ENCODE results near the gene LRRC36. TPM values are rescaled to one million over a fixed set of nuclear protein-coding genes. Genes with fewer than 3 reads are reported as not detected.
A peak's percentile ranks its signal among the peaks of the same experiment; 100 is the strongest.

Gene LRRC36, protein sequence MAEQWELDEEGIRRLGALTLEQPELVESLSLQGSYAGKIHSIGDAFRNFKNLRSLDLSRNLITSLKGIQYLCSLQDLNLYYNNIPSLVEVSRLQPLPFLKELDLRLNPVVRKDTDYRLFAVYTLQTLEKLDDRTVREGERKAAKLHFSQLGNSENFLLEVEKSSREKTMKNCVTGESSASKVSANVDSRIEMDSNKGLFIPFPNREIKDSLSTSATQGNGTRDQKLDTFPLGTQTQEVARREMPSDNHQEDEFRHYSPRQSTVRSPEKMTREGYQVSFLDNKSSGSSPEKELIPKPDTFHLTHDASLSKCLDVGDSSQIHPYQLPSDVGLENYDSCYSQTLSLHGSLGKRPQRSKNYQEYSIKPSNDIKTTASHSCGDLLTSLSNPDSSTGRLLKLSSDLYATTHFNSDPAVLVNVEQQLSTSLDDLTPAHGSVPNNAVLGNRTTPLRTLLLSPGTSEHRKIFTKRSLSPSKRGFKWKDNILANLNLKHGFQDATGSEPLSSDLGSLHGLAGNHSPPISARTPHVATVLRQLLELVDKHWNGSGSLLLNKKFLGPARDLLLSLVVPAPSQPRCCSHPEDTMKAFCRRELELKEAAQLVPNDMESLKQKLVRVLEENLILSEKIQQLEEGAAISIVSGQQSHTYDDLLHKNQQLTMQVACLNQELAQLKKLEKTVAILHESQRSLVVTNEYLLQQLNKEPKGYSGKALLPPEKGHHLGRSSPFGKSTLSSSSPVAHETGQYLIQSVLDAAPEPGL
- total RNA-seq (2021) (0.13 to 0.39 TPM (median 0.18 TPM) in 3 replicates), Bru-seq, nascent RNA (percentile 11 among the genes with signal in this experiment)
- long read RNA-seq, experiment 1, result 0 reads
- long read RNA-seq, experiment 2, result 0 reads
- long read RNA-seq, experiment 3, result 0 reads

- Mint-ChIP-seq H3K9me3 (peaks cover 3% of the 10 kb centered on the region; the same call in 1 of the 2 replicates), H3K36me3 (no peaks in the 10 kb centered on the region), H3K27me3 (ENCODE audit: low read depth) (peaks cover 56% of the 10 kb centered on the region), H3K4me3 (peak within 1 kb of the TSS; percentile 83), H3K27ac (no peak within 1 kb of the TSS), H3K4me1 (peaks cover 3% of the 10 kb centered on the region)
- DNase-seq (ENCODE audit: low spot score), result peak; percentile 98
- ChIA-PET POLR2A (interaction anchor here (0.5 to 1.4 kb wide), 5 partner anchors 12 to 443 kb away, joined by 3 to 7 read pairs (median 5); no protein-coding TSS in a partner anchor), CTCF (interaction anchor here (0.5 to 4.4 kb wide), 59 partner anchors 8 to 814 kb away, joined by 3 to 74 read pairs (median 5); partner anchors contain the start of genes ATP6V0D1, CES3, FHOD1 and HSD11B2)
- peak; percentile 99 for ATAC-seq
- TF ChIP-seq ZNF416 (CRISPR knock-in tag; IDR thresholded peaks at IDR 0.05) (no peak), NR3C1 (CRISPR knock-in tag; conservative IDR thresholded peaks at IDR 0.05; ENCODE audit: low read depth) (0 out of 2 replicates have a peak, but pooled peaks have one; percentile 21), OVOL2 (CRISPR knock-in tag; IDR thresholded peaks at IDR 0.05; ENCODE audit: borderline replicate concordance) (no peak), TP53 (CRISPR knock-in tag; IDR thresholded peaks at IDR 0.05) (0 out of 2 replicates have a peak, but pooled peaks have one; percentile 47), ETV6 (CRISPR knock-in tag; IDR thresholded peaks at IDR 0.05) (peak; percentile 76; the same call in 1 of the 2 replicates), FOXP4 (CRISPR knock-in tag; IDR thresholded peaks at IDR 0.05) (0 out of 2 replicates have a peak, but pooled peaks have one; percentile 38), SP1 (CRISPR knock-in tag; conservative IDR thresholded peaks at IDR 0.05) (peak; percentile 83), CTCF (IDR thresholded peaks at IDR 0.05) (peak; percentile 49), E2F5 (CRISPR knock-in tag; IDR thresholded peaks at IDR 0.05) (peak; percentile 76; the same call in 1 of the 2 replicates)
- TF ChIP-seq, protein P1, sequence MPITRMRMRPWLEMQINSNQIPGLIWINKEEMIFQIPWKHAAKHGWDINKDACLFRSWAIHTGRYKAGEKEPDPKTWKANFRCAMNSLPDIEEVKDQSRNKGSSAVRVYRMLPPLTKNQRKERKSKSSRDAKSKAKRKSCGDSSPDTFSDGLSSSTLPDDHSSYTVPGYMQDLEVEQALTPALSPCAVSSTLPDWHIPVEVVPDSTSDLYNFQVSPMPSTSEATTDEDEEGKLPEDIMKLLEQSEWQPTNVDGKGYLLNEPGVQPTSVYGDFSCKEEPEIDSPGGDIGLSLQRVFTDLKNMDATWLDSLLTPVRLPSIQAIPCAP (CRISPR knock-in tag; IDR thresholded peaks at IDR 0.05), result no peak
- TF ChIP-seq, protein P2, sequence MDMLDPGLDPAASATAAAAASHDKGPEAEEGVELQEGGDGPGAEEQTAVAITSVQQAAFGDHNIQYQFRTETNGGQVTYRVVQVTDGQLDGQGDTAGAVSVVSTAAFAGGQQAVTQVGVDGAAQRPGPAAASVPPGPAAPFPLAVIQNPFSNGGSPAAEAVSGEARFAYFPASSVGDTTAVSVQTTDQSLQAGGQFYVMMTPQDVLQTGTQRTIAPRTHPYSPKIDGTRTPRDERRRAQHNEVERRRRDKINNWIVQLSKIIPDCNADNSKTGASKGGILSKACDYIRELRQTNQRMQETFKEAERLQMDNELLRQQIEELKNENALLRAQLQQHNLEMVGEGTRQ (CRISPR knock-in tag; IDR thresholded peaks at IDR 0.05), result peak; percentile 62
Observed at GRCh38 chr16:67326472-67327309, at the start of gene LRRC36, which contains the start of gene KCTD19. TSS of gene LRRC36 (plus strand) at chr16:67326815. CDS start at chr16:67326863, 48 bp downstream. TSS of gene KCTD19 (minus strand) at chr16:67326741. CDS start at chr16:67326707, 34 bp downstream.

DNA sequence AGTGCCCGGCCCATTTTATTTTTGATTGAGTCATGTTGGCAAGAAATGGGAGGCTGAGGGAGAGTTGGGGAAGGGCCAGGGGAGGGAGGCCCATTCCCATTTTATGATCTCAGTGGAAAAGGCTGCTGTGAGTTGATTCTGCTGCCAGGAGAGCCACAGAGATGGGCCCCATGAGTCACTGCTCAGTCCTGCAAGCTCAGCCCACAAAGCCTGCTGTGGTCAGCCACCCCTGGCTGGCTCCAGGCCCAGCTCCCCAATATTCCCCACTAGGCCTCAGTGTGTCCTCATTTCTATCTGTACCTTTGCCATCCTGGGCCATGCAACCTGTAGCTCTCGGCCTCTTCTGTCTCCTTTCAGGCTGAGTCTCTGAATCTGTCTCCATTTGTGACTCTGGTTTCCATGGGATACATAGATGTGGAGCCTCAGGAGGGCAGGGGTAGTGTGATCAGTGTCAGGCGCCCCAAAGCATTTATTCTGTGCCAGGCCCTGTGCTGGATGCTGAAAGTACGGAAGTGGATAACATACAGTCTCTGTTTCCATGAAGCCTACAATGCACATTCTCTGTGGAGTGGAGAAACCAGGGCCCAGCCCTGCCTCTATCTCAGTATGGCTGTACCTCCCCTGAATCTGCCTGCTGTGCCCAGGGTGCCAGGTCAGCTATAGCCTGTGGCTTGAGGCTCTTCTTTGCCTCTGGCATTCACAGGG, 49.2 kb upstream of the LRRC36 start:
- H3K4me1 Mint-ChIP-seq, result peaks cover 2% of the 10 kb centered on the region; the same call in 1 of the 2 replicates
- H3K4me3 Mint-ChIP-seq, result no peak overlapping the region
- H3K27ac Mint-ChIP-seq, result no peak overlapping the region
- H3K27me3 Mint-ChIP-seq (ENCODE audit: low read depth), result peaks cover 23% of the 10 kb centered on the region
- H3K36me3 Mint-ChIP-seq, result no peaks in the 10 kb centered on the region; the same call in 1 of the 2 replicates
- DNase-seq (ENCODE audit: low spot score) (no peak), ATAC-seq (no peak)
- no peaks in the 10 kb centered on the region for H3K9me3 Mint-ChIP-seq
- TF ChIP-seq NR3C1 (CRISPR knock-in tag; conservative IDR thresholded peaks at IDR 0.05; ENCODE audit: low read depth) (no peak), NR1H2 (CRISPR knock-in tag; IDR thresholded peaks at IDR 0.05) (no peak), FOXP1 (CRISPR knock-in tag; IDR thresholded peaks at IDR 0.05; ENCODE audit: borderline replicate concordance) (no peak)
- TF ChIP-seq, protein P3, sequence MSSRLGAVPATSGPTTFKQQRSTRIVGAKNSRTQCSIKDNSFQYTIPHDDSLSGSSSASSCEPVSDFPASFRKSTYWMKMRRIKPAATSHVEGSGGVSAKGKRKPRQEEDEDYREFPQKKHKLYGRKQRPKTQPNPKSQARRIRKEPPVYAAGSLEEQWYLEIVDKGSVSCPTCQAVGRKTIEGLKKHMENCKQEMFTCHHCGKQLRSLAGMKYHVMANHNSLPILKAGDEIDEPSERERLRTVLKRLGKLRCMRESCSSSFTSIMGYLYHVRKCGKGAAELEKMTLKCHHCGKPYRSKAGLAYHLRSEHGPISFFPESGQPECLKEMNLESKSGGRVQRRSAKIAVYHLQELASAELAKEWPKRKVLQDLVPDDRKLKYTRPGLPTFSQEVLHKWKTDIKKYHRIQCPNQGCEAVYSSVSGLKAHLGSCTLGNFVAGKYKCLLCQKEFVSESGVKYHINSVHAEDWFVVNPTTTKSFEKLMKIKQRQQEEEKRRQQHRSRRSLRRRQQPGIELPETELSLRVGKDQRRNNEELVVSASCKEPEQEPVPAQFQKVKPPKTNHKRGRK (CRISPR knock-in tag; IDR thresholded peaks at IDR 0.05; ENCODE audit: borderline replicate concordance), result no peak
- POLR2A ChIA-PET, result no interaction called here
- CTCF ChIA-PET, result interaction anchor here (0.6 to 2.3 kb wide), 9 partner anchors 8 to 254 kb away, joined by 3 to 20 read pairs (median 4); no protein-coding TSS in a partner anchor

All from WTC11 (cell line).